Peyer's patch (tissue), 4 donors: Measurements from ENCODE around the gene DDX46.

Experiments
- POLR2A ChIP-seq, 2 donors: fragments of 450-650 bp; IDR thresholded peaks; one replicate each; pipeline ENCODE4 v1.5.1; 2017; ENCODE audit warnings: antibody characterized with exemption in 2 of 2, mild to moderate bottlenecking in 2 of 2, moderate library complexity in 2 of 2
- TF ChIP-seq, protein P1 (sequence below), 6 experiments: fragments of 450-650 bp in 4 of 6; fragments of 200-600 bp in 2 of 6; sonication (generic) in 1 of 6; IDR thresholded peaks; one replicate each; pipeline ENCODE4 v1.5.1; 2017 to 2019; ENCODE audit warnings: antibody characterized with exemption in 6 of 6, mild to moderate bottlenecking in 3 of 6, moderate library complexity in 1 of 6

DNA sequence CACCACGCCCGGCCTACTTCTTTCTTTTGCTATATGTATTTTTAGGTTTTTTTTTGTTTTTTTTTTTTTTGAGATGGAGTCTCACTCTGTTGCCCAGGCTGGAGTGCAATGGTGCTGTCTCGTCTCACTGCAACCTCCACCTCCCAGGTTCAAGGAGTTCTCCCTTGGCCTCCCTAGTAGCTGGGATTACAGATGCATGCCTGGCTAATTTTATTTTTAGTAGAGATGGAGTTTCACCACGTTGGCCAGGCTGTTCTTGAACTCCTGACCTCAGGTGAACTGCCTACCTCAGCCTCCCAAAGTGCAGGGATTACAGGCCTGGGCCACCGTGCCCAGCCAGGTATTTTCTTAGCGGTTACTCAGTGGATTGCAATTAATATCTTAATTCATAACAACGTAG is 63.3 kb downstream of the DDX46 start:
- TF ChIP-seq, protein P1, sequence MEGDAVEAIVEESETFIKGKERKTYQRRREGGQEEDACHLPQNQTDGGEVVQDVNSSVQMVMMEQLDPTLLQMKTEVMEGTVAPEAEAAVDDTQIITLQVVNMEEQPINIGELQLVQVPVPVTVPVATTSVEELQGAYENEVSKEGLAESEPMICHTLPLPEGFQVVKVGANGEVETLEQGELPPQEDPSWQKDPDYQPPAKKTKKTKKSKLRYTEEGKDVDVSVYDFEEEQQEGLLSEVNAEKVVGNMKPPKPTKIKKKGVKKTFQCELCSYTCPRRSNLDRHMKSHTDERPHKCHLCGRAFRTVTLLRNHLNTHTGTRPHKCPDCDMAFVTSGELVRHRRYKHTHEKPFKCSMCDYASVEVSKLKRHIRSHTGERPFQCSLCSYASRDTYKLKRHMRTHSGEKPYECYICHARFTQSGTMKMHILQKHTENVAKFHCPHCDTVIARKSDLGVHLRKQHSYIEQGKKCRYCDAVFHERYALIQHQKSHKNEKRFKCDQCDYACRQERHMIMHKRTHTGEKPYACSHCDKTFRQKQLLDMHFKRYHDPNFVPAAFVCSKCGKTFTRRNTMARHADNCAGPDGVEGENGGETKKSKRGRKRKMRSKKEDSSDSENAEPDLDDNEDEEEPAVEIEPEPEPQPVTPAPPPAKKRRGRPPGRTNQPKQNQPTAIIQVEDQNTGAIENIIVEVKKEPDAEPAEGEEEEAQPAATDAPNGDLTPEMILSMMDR (IDR thresholded peaks at IDR 0.05): no peak
- no peak for TF ChIP-seq POLR2A (IDR thresholded peaks at IDR 0.05)
